ENCODE results near the gene PNISR.

PNISR gene

DNA sequence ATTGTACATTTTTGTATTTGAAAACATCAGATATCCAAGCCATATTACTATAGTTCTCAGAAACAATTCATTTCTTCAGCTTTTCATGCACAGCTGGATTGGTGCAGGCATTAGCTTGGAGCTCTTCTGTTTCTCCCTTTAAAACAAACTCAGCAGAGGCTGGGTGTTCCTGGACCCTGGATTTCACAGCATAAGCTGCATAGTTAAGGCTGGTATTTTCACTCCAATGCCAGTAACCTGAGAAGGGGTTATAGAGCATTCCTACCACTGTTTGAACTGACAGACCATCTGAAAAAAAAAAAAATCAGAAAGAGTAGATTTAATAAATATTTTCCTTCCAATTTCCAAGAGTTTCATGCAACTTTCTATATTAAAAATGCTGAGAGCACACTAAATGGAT, 55.6 kb downstream of the PNISR start:
- Histone ChIP-seq H3K4me1 (ENCODE audit: insufficient read depth, low read length, poor library complexity, severe bottlenecking) (no peaks in the 10 kb centered on the region), H3K36me3 (ENCODE audit: insufficient read depth, low read length) (no peaks in the 10 kb centered on the region), H3K4me2 (ENCODE audit: low read depth, low read length, poor library complexity, severe bottlenecking) (no peak overlapping the region), H2AFZ (ENCODE audit: low read length) (no peak overlapping the region), H4K20me1 (ENCODE audit: insufficient read depth, low read length, poor library complexity, severe bottlenecking) (no peaks in the 10 kb centered on the region), H3K9me2 (replicated peaks; ENCODE audit: low read depth, low read length) (no peaks in the 10 kb centered on the region), H3K79me2 (ENCODE audit: insufficient read depth, low read length) (no peaks in the 10 kb centered on the region), H3K9ac (ENCODE audit: low read depth, low read length, poor library complexity, severe bottlenecking) (no peak overlapping the region), H3K9me3 (ENCODE audit: insufficient read depth, low read depth, low read length) (no peaks in the 10 kb centered on the region), H3K27me3 (ENCODE audit: insufficient read depth, low read length, poor library complexity, severe bottlenecking) (no peaks in the 10 kb centered on the region), H3K4me3 (ENCODE audit: low read length, poor library complexity, severe bottlenecking) (no peak overlapping the region), H3F3A (ENCODE audit: low read depth) (no peaks in the 10 kb centered on the region)
- TF ChIP-seq, protein P1, sequence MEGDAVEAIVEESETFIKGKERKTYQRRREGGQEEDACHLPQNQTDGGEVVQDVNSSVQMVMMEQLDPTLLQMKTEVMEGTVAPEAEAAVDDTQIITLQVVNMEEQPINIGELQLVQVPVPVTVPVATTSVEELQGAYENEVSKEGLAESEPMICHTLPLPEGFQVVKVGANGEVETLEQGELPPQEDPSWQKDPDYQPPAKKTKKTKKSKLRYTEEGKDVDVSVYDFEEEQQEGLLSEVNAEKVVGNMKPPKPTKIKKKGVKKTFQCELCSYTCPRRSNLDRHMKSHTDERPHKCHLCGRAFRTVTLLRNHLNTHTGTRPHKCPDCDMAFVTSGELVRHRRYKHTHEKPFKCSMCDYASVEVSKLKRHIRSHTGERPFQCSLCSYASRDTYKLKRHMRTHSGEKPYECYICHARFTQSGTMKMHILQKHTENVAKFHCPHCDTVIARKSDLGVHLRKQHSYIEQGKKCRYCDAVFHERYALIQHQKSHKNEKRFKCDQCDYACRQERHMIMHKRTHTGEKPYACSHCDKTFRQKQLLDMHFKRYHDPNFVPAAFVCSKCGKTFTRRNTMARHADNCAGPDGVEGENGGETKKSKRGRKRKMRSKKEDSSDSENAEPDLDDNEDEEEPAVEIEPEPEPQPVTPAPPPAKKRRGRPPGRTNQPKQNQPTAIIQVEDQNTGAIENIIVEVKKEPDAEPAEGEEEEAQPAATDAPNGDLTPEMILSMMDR (conservative IDR thresholded peaks at IDR 0.05; ENCODE audit: low read length) = no peak
- no peak for TF ChIP-seq EZH2phosphoT487 (IDR thresholded peaks at IDR 0.05; ENCODE audit: borderline replicate concordance)

DNA sequence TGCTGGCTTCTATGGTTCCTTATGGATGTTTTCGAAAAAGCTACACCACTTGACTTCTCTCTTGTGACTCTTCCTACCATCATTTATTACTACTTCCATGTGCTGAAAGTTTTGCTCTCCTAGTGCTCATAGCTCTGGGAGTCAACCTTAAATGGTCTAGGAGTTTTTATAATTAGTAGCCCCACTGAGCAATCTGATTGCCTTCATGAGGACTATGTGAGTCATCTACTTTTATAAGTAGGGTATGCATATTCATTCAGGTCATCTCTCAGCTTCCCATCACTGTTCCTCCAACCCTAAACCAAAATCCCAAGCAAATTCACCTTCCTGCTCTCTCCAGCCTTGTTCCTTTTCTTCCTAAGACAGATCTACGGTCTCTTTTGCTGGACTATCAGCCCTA, 58.3 kb downstream of the PNISR start:
- no peak for TF ChIP-seq EZH2phosphoT487 (IDR thresholded peaks at IDR 0.05; ENCODE audit: borderline replicate concordance)
- TF ChIP-seq, protein P1 (conservative IDR thresholded peaks at IDR 0.05; ENCODE audit: low read length) = no peak
- H3K4me1 ChIP-seq (ENCODE audit: insufficient read depth, low read length, poor library complexity, severe bottlenecking) = no peaks in the 10 kb centered on the region
- H3K4me2 ChIP-seq (ENCODE audit: low read depth, low read length, poor library complexity, severe bottlenecking) = no peak overlapping the region
- H3K9me3 ChIP-seq (ENCODE audit: insufficient read depth, low read depth, low read length) = no peaks in the 10 kb centered on the region
- no peaks in the 10 kb centered on the region for H3K79me2 ChIP-seq (ENCODE audit: insufficient read depth, low read length)
- no peaks in the 10 kb centered on the region for H3K9me2 ChIP-seq (replicated peaks; ENCODE audit: low read depth, low read length)
- no peak overlapping the region for H3K4me3 ChIP-seq (ENCODE audit: low read length, poor library complexity, severe bottlenecking)
- no peak overlapping the region for H3K9ac ChIP-seq (ENCODE audit: low read depth, low read length, poor library complexity, severe bottlenecking)
- H3F3A ChIP-seq (ENCODE audit: low read depth) = no peaks in the 10 kb centered on the region
- no peaks in the 10 kb centered on the region for H3K27me3 ChIP-seq (ENCODE audit: insufficient read depth, low read length, poor library complexity, severe bottlenecking)
- no peaks in the 10 kb centered on the region for H3K36me3 ChIP-seq (ENCODE audit: insufficient read depth, low read length)
- H2AFZ ChIP-seq (ENCODE audit: low read length) = no peak overlapping the region
- no peaks in the 10 kb centered on the region for H4K20me1 ChIP-seq (ENCODE audit: insufficient read depth, low read length, poor library complexity, severe bottlenecking)

DNA sequence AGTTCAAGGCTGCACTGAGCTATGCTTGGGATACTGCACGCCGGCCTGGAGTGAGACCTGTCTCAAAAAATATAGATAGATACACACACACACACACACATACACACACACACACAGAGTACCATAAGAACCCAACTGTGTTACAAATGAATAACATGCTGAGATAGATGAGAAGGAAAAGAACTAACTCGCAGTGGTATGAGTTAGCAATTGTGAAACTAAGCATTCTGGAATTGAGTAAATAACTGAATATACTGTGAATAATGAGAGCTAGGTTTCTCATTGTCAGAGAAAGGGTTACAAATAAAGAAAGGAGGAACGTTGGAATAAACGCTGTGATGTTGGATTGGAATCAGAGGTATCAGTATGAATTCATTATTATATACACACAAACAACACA, 61.1 kb downstream of the PNISR start:
- H3K4me2 ChIP-seq (ENCODE audit: low read depth, low read length, poor library complexity, severe bottlenecking) = no peak overlapping the region
- H3K36me3 ChIP-seq (ENCODE audit: insufficient read depth, low read length) = no peaks in the 10 kb centered on the region
- H2AFZ ChIP-seq (ENCODE audit: low read length) = no peak overlapping the region
- no peaks in the 10 kb centered on the region for H3K9me3 ChIP-seq (ENCODE audit: insufficient read depth, low read depth, low read length)
- no peaks in the 10 kb centered on the region for H3K4me1 ChIP-seq (ENCODE audit: insufficient read depth, low read length, poor library complexity, severe bottlenecking)
- no peaks in the 10 kb centered on the region for H3F3A ChIP-seq (ENCODE audit: low read depth)
- TF ChIP-seq, protein P1 (conservative IDR thresholded peaks at IDR 0.05; ENCODE audit: low read length) = no peak
- TF ChIP-seq EZH2phosphoT487 (IDR thresholded peaks at IDR 0.05; ENCODE audit: borderline replicate concordance) = no peak
- no peaks in the 10 kb centered on the region for H3K27me3 ChIP-seq (ENCODE audit: insufficient read depth, low read length, poor library complexity, severe bottlenecking)
- no peak overlapping the region for H3K9ac ChIP-seq (ENCODE audit: low read depth, low read length, poor library complexity, severe bottlenecking)
- H3K79me2 ChIP-seq (ENCODE audit: insufficient read depth, low read length) = no peaks in the 10 kb centered on the region
- no peaks in the 10 kb centered on the region for H3K9me2 ChIP-seq (replicated peaks; ENCODE audit: low read depth, low read length)
- no peak overlapping the region for H3K4me3 ChIP-seq (ENCODE audit: low read length, poor library complexity, severe bottlenecking)
- no peaks in the 10 kb centered on the region for H4K20me1 ChIP-seq (ENCODE audit: insufficient read depth, low read length, poor library complexity, severe bottlenecking)
